Ovary (tissue), 9 donors: ENCODE results near the gene AMELX. TPM values are rescaled to one million over a fixed set of nuclear protein-coding genes. Genes with fewer than 3 reads are reported as not detected.

Experiments used
- DNase-seq, 5 donors: peaks; one replicate each; pipeline ENCODE4 v3.0.0-alpha.2; 2019 to 2020
- H3K27ac ChIP-seq, 2 donors: fragments of 200-600 bp; one replicate each; pipeline versions ENCODE4 v1.5.1 to v1.8.0; 2019 to 2022
- H3K27me3 ChIP-seq: fragments of 200-600 bp; one replicate; pipeline ENCODE4 v1.8.0; 2022
- H3K36me3 ChIP-seq: fragments of 200-600 bp; sonication (generic); one replicate; pipeline ENCODE4 v1.5.1; 2019
- H3K4me1 ChIP-seq: one replicate; pipeline ENCODE4 v1.8.1; 2013; ENCODE audit warnings: mild to moderate bottlenecking, moderate library complexity; ENCODE audit not compliant: insufficient read depth
- H3K4me3 ChIP-seq: fragments of 200-600 bp; sonication (generic); one replicate; pipeline ENCODE4 v1.5.1; 2017
- H3K9me3 ChIP-seq, 2 donors: fragments of 200-600 bp in 1 of 2; sonication (generic) in 1 of 2; one replicate each; pipeline versions ENCODE4 v1.5.1 to v1.8.1; 2013 to 2019; ENCODE audit warnings: mild to moderate bottlenecking in 1 of 2, moderate library complexity in 1 of 2
- EP300 ChIP-seq: sonication (generic); formaldehyde crosslinking; IDR thresholded peaks from one replicate; pipeline ENCODE4 v1.6.1; 2017; ENCODE audit warnings: antibody characterized with exemption
- POLR2A ChIP-seq: fragments of 450-650 bp; IDR thresholded peaks from one replicate; pipeline ENCODE4 v1.6.1; 2017; ENCODE audit warnings: antibody characterized with exemption, mild to moderate bottlenecking, moderate library complexity
- WGBS, 3 donors: extraction: QIAGEN DNeasy Blood & Tissue Kit in 1 of 3; methylation state at CpG; one replicate each; pipeline versions ENCODE4 v1.1.5 to v1.1.7; 2013 to 2017; 5-methylcytosine and 5-hydroxymethylcytosine counted together
- intact Hi-C, 4 donors: fragments of 100-400 bp; cut with DNase I; formaldehyde crosslinking; loops; one replicate each; pipeline versions ENCODE4 v1.11.0 to v1.15.1; 2022 to 2023
- polyA plus RNA-seq, 2 donors: library from polyadenylated mRNA; stranded (reverse); fragments of 200-250 nt in 1 of 2; fragments of 350-450 nt in 1 of 2; fragmentation: Illumina TruSeq in 1 of 2; extraction: RNeasy Lipid Tissue Mini Kit (QIAGEN cat#74804) in 1 of 2; gene quantifications; one replicate each; pipeline ENCODE4 v1.2.3, GENCODE V29; 2013 to 2014
- total RNA-seq, 7 donors: library from RNA; depleted of rRNA in 2 of 7; stranded (reverse); fragments of >200 nt in 2 of 7; fragmentation: NEBNext Ultra II Directional in 3 of 7; extraction: Animal tissue kit (Norgen Biotek cat#: 25700) in 3 of 7; gene quantifications; one replicate each; pipeline versions ENCODE4 v1.1.0 to v1.2.4, GENCODE V29; 2016 to 2023
- TF ChIP-seq, protein P1 (sequence below), 3 donors: fragments of 450-650 bp in 2 of 3; fragments of 200-600 bp in 1 of 3; IDR thresholded peaks; one replicate each; pipeline versions ENCODE4 v1.5.1 to v1.8.0; 2016 to 2022; ENCODE audit warnings: antibody characterized with exemption in 3 of 3, mild to moderate bottlenecking in 1 of 3
- donor health status: DM: no; HTN: no; CAD: no; lungs with moderate emphysema.
- donor health status: DM: no; HTN: no; CAD: no.
- donor health status: Bipolar disorder and iron deficiency.
- donor health status: DM: yes; HTN: yes; CAD: no.
- donor health status: DM: no; HTN: no; CAD: no.
- donor health status: DM: yes; HTN: yes; CAD: no.

Gene AMELX
- total and polyA plus RNA-seq, 9 donors: not detected

GRCh38 chrX:11331788-11332187 lies 38.6 kb downstream of the AMELX start:
- 68 to 72% (median 70%) methylated on average over 2 of the region's 2 CpGs for WGBS, 3 donors
- H3K27ac ChIP-seq: no peak overlapping the region
- no peak overlapping the region for H3K4me3 ChIP-seq
- H3K9me3 ChIP-seq: no peaks in the 10 kb centered on the region
- H3K4me1 ChIP-seq: no peaks in the 10 kb centered on the region
- intact Hi-C loops: no loop called here
- DNase-seq: no peak
- TF ChIP-seq, protein P1, sequence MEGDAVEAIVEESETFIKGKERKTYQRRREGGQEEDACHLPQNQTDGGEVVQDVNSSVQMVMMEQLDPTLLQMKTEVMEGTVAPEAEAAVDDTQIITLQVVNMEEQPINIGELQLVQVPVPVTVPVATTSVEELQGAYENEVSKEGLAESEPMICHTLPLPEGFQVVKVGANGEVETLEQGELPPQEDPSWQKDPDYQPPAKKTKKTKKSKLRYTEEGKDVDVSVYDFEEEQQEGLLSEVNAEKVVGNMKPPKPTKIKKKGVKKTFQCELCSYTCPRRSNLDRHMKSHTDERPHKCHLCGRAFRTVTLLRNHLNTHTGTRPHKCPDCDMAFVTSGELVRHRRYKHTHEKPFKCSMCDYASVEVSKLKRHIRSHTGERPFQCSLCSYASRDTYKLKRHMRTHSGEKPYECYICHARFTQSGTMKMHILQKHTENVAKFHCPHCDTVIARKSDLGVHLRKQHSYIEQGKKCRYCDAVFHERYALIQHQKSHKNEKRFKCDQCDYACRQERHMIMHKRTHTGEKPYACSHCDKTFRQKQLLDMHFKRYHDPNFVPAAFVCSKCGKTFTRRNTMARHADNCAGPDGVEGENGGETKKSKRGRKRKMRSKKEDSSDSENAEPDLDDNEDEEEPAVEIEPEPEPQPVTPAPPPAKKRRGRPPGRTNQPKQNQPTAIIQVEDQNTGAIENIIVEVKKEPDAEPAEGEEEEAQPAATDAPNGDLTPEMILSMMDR (IDR thresholded peaks at IDR 0.05): no peak
- no peak for TF ChIP-seq EP300
- no peak for TF ChIP-seq POLR2A
- H3K27me3 ChIP-seq: no peaks in the 10 kb centered on the region
- no peaks in the 10 kb centered on the region for H3K36me3 ChIP-seq

- H3K36me3 ChIP-seq: no peaks in the 10 kb centered on the region
- 58 to 71% (median 65%) methylated on average over 2 of the region's 2 CpGs for WGBS, 3 donors
- no peaks in the 10 kb centered on the region for H3K27me3 ChIP-seq
- H3K4me1 ChIP-seq: no peaks in the 10 kb centered on the region
- no peaks in the 10 kb centered on the region for H3K9me3 ChIP-seq
- TF ChIP-seq POLR2A (no peak), EP300 (no peak)
- TF ChIP-seq, protein P1 (IDR thresholded peaks at IDR 0.05): no peak
- H3K27ac ChIP-seq: no peak overlapping the region
- DNase-seq: no peak
- intact Hi-C loops: no loop called here
- no peak overlapping the region for H3K4me3 ChIP-seq
Measured at GRCh38 chrX:11334165-11334564, 41.0 kb downstream of the AMELX start.

DNA sequence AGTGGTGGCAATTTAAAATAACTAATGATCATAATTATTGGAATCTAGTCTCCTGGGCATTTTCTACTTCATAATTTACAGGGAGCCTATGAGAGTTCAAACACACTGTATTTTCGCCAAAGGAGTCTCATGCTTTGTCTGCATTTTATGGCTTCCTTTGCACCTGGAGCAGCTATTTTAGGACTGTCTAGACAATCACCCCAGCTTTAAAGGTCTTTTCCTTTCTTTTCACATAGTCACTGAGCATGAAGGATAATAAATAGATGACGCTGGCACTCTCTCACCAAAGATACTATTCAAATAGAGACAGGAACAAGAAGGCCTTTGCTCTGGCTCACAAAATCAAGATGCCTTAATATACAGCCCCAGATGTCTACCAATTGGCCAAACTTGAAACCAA lies 43.0 kb downstream of the AMELX start:
- 64 to 80% (median 76%) methylated on average over 2 of the region's 2 CpGs for whole genome bisulfite sequencing, 3 donors

GRCh38 chrX:11337292-11338009 lies 44.2 kb downstream of the AMELX start:
- Histone ChIP-seq H3K36me3 (no peaks in the 10 kb centered on the region), H3K4me3 (no peak overlapping the region), H3K4me1 (no peaks in the 10 kb centered on the region), H3K27ac (no peak overlapping the region), H3K27me3 (no peaks in the 10 kb centered on the region), H3K9me3 (no peaks in the 10 kb centered on the region)
- TF ChIP-seq, protein P1 (IDR thresholded peaks at IDR 0.05): no peak
- no peak for TF ChIP-seq POLR2A
- no peak for TF ChIP-seq EP300
- intact Hi-C loops: no loop called here
- WGBS, 3 donors: 55 to 68% (median 67%) methylated on average over 1 of the region's 1 CpG
- no peak for DNase-seq

More for the DNA sequence above, 43.0 kb downstream of the AMELX start:
- intact Hi-C loops: no loop called here
- H3K36me3 ChIP-seq: no peaks in the 10 kb centered on the region
- H3K4me3 ChIP-seq: no peak overlapping the region
- no peak for DNase-seq
- H3K27me3 ChIP-seq: no peaks in the 10 kb centered on the region
- H3K27ac ChIP-seq: no peak overlapping the region
- no peaks in the 10 kb centered on the region for H3K4me1 ChIP-seq
- H3K9me3 ChIP-seq: no peaks in the 10 kb centered on the region
- no peak for TF ChIP-seq POLR2A
- TF ChIP-seq EP300: no peak
- TF ChIP-seq, protein P1 (IDR thresholded peaks at IDR 0.05): no peak
